HEK293 (cell line): Measurements from ENCODE around the gene BDKRB2.

ENCODE experiments used
- CTCF ChIA-PET: fragments of 350-600 bp; formaldehyde crosslinking; extraction: SDS; loops from one replicate; lab custom pipeline; 2021; ENCODE audit warnings: antibody characterized with exemption; lab: Yijun Ruan, JAX
- POLR2A ChIA-PET: fragments of 300-600 bp; formaldehyde crosslinking; extraction: SDS; loops from one replicate; lab custom pipeline; 2020; ENCODE audit warnings: antibody characterized with exemption, inconsistent platforms; lab: Yijun Ruan, JAX
- H3K27ac ChIP-seq: fragments of 200-500 bp; sonication (Bioruptor generic); 2 replicates; pipeline ENCODE4 v1.5.1; 2014; ENCODE audit warnings: low read depth, low read length, control low read depth, inconsistent platforms; ENCODE audit errors: extremely low read depth
- H3K36me3 ChIP-seq, 2 experiments: fragments of 200-500 bp in 1 of 2; sonication (Bioruptor generic) in 1 of 2; 1 replicate in 1 of 2; 2 replicates in 1 of 2; pipeline ENCODE4 v1.5.1; 2014 to 2017; ENCODE audit warnings: inconsistent platforms in 2 of 2, low read length in 2 of 2; ENCODE audit not compliant: control insufficient read depth in 2 of 2, insufficient read depth in 1 of 2
- H3K4me1 ChIP-seq: fragments of 200-500 bp; sonication (Bioruptor generic); 2 replicates; pipeline ENCODE4 v1.5.1; 2014; ENCODE audit warnings: mild to moderate bottlenecking, low read length, inconsistent platforms; ENCODE audit not compliant: control insufficient read depth, insufficient read depth
- H3K4me3 ChIP-seq: 2 replicates; pipeline ENCODE4 v1.5.1; 2011; ENCODE audit warnings: low read depth, mild to moderate bottlenecking, control low read depth, low read length, moderate library complexity
- H3K9me3 ChIP-seq: fragments of 200-500 bp; sonication (Bioruptor generic); 2 replicates; pipeline ENCODE4 v1.5.1; 2014; ENCODE audit warnings: low read depth, low read length, inconsistent platforms; ENCODE audit not compliant: control insufficient read depth, insufficient read depth
- EGR2 ChIP-seq: fragments of 450-650 bp; formaldehyde crosslinking; IDR thresholded peaks from 2 replicates; pipeline ENCODE4 v1.5.1; 2016; ENCODE audit warnings: low read depth, missing biosample characterization, missing genetic modification characterization
- KLF7 ChIP-seq: fragments of 450-650 bp; formaldehyde crosslinking; IDR thresholded peaks from 2 replicates; pipeline ENCODE4 v1.5.1; 2016; ENCODE audit warnings: missing biosample characterization, missing genetic modification characterization, borderline replicate concordance
- KLF9 ChIP-seq: fragments of 450-650 bp; formaldehyde crosslinking; IDR thresholded peaks from 2 replicates; pipeline ENCODE4 v1.5.1; 2016; ENCODE audit warnings: missing biosample characterization, missing genetic modification characterization, low read depth
- MYNN ChIP-seq: fragments of 450-650 bp; formaldehyde crosslinking; IDR thresholded peaks from 2 replicates; pipeline ENCODE4 v1.5.1; 2016; ENCODE audit warnings: missing biosample characterization, missing genetic modification characterization, borderline replicate concordance
- SETDB1 ChIP-seq: IDR thresholded peaks from one replicate; pipeline ENCODE4 v1.6.1; 2017; ENCODE audit warnings: mild to moderate bottlenecking, low read length, moderate library complexity, mixed read lengths; ENCODE audit not compliant: insufficient read length
- ZBTB11 ChIP-seq: fragments of 450-650 bp; formaldehyde crosslinking; conservative IDR thresholded peaks from 2 replicates; pipeline ENCODE4 v1.5.1; 2016; ENCODE audit warnings: low read depth, missing biosample characterization, missing genetic modification characterization
- ZBTB20 ChIP-seq: fragments of 450-650 bp; formaldehyde crosslinking; IDR thresholded peaks from 2 replicates; pipeline ENCODE4 v1.5.1; 2016; ENCODE audit warnings: missing biosample characterization, missing genetic modification characterization
- ZNF211 ChIP-seq: fragments of 450-650 bp; formaldehyde crosslinking; IDR thresholded peaks from 2 replicates; pipeline ENCODE4 v1.5.1; 2016; ENCODE audit warnings: low read depth, missing biosample characterization, missing genetic modification characterization
- ZNF214 ChIP-seq: fragments of 450-650 bp; formaldehyde crosslinking; IDR thresholded peaks from 2 replicates; pipeline ENCODE4 v1.5.1; 2017; ENCODE audit warnings: missing biosample characterization, mild to moderate bottlenecking, missing genetic modification characterization, borderline replicate concordance
- ZNF266 ChIP-seq: fragments of 450-650 bp; formaldehyde crosslinking; IDR thresholded peaks from 2 replicates; pipeline ENCODE4 v1.5.1; 2016; ENCODE audit warnings: missing biosample characterization, missing genetic modification characterization, low read depth
- ZNF394 ChIP-seq: fragments of 450-650 bp; formaldehyde crosslinking; IDR thresholded peaks from 2 replicates; pipeline ENCODE4 v1.5.1; 2016; ENCODE audit warnings: missing biosample characterization, missing genetic modification characterization, mild to moderate bottlenecking, moderate library complexity, borderline replicate concordance
- ZNF544 ChIP-seq: fragments of 450-650 bp; formaldehyde crosslinking; IDR thresholded peaks from 2 replicates; pipeline ENCODE4 v1.5.0; 2017; ENCODE audit warnings: missing biosample characterization, missing genetic modification characterization
- ZNF548 ChIP-seq: fragments of 450-650 bp; formaldehyde crosslinking; IDR thresholded peaks from 2 replicates; pipeline ENCODE4 v1.5.1; 2016; ENCODE audit warnings: missing biosample characterization, missing genetic modification characterization
- ZNF580 ChIP-seq: fragments of 450-650 bp; formaldehyde crosslinking; IDR thresholded peaks from 2 replicates; pipeline ENCODE4 v1.5.1; 2016; ENCODE audit warnings: missing biosample characterization, missing genetic modification characterization
- ZNF600 ChIP-seq: fragments of 450-650 bp; formaldehyde crosslinking; IDR thresholded peaks from 2 replicates; pipeline ENCODE4 v1.5.1; 2016; ENCODE audit warnings: missing biosample characterization, missing genetic modification characterization
- ZNF623 ChIP-seq: fragments of 450-650 bp; formaldehyde crosslinking; IDR thresholded peaks from 2 replicates; pipeline ENCODE4 v1.5.1; 2016; ENCODE audit warnings: missing biosample characterization, missing genetic modification characterization
- ZNF629 ChIP-seq: fragments of 450-650 bp; formaldehyde crosslinking; IDR thresholded peaks from 2 replicates; pipeline ENCODE4 v1.5.1; 2017; ENCODE audit warnings: missing biosample characterization, missing genetic modification characterization
- ZNF654 ChIP-seq: fragments of 450-650 bp; formaldehyde crosslinking; IDR thresholded peaks from 2 replicates; pipeline ENCODE4 v1.5.1; 2016; ENCODE audit warnings: low read depth, missing biosample characterization, missing genetic modification characterization
- ZNF664 ChIP-seq: fragments of 450-650 bp; formaldehyde crosslinking; IDR thresholded peaks from 2 replicates; pipeline ENCODE4 v1.5.1; 2016; ENCODE audit warnings: missing biosample characterization, missing genetic modification characterization
- ZNF768 ChIP-seq: fragments of 450-650 bp; formaldehyde crosslinking; IDR thresholded peaks from 2 replicates; pipeline ENCODE4 v1.5.1; 2018; ENCODE audit warnings: missing biosample characterization, mild to moderate bottlenecking, missing genetic modification characterization
- ZNF776 ChIP-seq: fragments of 450-650 bp; formaldehyde crosslinking; IDR thresholded peaks from 2 replicates; pipeline ENCODE4 v1.5.0; 2017; ENCODE audit warnings: missing biosample characterization, missing genetic modification characterization, borderline replicate concordance
- ZNF830 ChIP-seq: fragments of 450-650 bp; IDR thresholded peaks from 2 replicates; pipeline ENCODE4 v1.5.0; 2018; ENCODE audit warnings: missing biosample characterization, missing genetic modification characterization, low read depth, mild to moderate bottlenecking, moderate library complexity
- TF ChIP-seq, protein P1 (sequence below): fragments of 450-650 bp; formaldehyde crosslinking; IDR thresholded peaks from 2 replicates; pipeline ENCODE4 v1.5.1; 2017; ENCODE audit warnings: missing biosample characterization, missing genetic modification characterization
- TF ChIP-seq, protein P2 (sequence below): fragments of 450-650 bp; formaldehyde crosslinking; IDR thresholded peaks from 2 replicates; pipeline ENCODE4 v1.5.1; 2016; ENCODE audit warnings: missing biosample characterization, missing genetic modification characterization

BDKRB2 gene

DNA sequence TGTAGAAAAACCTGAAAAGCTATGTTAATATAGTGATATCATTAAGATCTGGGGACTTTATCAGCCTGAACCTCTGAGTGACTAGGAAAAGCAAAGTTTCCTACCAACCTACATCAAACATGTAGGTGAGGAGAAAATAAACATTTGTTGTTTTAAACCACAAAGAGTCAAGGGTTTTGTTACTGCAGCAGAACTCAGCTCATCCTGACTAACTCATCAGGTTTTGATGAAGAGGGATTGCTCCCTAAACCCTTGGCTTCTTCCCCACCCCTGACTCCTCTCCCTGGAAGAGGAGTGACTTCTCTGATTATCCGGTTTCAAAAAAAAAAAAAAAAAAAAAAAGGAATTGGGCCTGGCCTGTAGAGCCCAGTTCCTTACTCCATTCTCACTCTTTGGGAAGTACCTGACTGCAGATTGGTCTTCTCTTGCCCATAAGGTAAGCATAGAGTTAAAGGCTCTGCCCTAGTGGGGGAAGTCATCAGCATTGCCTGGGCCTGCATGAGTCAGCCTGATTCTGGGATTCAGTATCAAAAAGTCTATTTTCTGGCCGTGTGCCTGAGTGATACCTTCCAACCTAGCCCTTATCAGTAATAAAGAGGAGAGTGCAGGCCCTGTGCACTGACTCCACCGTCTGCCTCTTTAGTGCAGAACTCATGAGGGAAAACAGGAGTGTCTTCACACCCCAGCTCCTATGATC, 68.3 kb downstream of the BDKRB2 start:
- no peaks in the 10 kb centered on the region for H3K9me3 ChIP-seq
- ChIA-PET CTCF (interaction anchor here (0.6 to 10.8 kb wide), 7 partner anchors 47 to 706 kb away, joined by 3 to 165 read pairs (median 4); no protein-coding TSS in a partner anchor), POLR2A (no interaction called here)
- H3K27ac ChIP-seq: no peak overlapping the region
- no peaks in the 10 kb centered on the region for H3K4me1 ChIP-seq
- no peak for TF ChIP-seq ZNF830 (tag by site-specific recombination)
- peak; percentile 14 for TF ChIP-seq SETDB1
- TF ChIP-seq ZNF629 (tag by site-specific recombination): no peak
- TF ChIP-seq, protein P1, sequence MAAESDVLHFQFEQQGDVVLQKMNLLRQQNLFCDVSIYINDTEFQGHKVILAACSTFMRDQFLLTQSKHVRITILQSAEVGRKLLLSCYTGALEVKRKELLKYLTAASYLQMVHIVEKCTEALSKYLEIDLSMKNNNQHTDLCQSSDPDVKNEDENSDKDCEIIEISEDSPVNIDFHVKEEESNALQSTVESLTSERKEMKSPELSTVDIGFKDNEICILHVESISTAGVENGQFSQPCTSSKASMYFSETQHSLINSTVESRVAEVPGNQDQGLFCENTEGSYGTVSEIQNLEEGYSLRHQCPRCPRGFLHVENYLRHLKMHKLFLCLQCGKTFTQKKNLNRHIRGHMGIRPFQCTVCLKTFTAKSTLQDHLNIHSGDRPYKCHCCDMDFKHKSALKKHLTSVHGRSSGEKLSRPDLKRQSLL: no peak
- TF ChIP-seq MYNN: no peak
- TF ChIP-seq, all 188 proteins: peak for 1
- no peaks in the 10 kb centered on the region for H3K36me3 ChIP-seq
- H3K4me3 ChIP-seq: no peak overlapping the region

DNA sequence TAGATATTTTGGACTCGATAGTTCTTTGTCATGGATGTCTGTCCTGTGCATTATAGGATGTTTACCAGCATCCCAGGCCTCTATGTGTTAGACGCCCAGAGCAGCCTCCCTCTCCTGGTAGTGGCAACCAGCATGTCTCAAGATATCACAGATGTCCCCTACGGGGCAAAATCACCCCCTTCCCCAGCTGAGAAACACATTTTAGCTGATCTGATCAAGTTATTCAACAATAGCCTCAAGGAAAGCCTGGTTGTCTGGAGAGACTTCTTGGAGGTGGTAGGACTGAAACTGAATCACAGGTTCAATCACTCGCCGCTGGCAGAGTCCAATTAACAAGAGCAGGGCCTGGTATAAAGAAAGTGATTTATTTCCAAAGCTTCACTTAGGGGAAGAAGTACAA, 69.0 kb downstream of the BDKRB2 start:
- CTCF ChIA-PET: interaction anchor here (0.6 to 10.8 kb wide), 9 partner anchors 26 to 274 kb away, joined by 4 to 165 read pairs (median 5); no protein-coding TSS in a partner anchor
- Histone ChIP-seq H3K4me3 (no peak overlapping the region), H3K9me3 (no peaks in the 10 kb centered on the region), H3K4me1 (no peaks in the 10 kb centered on the region), H3K27ac (no peak overlapping the region), H3K36me3 (no peaks in the 10 kb centered on the region)
- POLR2A ChIA-PET: no interaction called here
- TF ChIP-seq ZNF776 (no peak), ZNF768 (tag by site-specific recombination) (no peak), KLF9 (tag by site-specific recombination) (no peak), KLF7 (tag by site-specific recombination) (no peak), ZNF544 (tag by site-specific recombination) (no peak), ZNF654 (tag by site-specific recombination) (no peak), ZBTB20 (tag by site-specific recombination) (no peak), ZNF664 (tag by site-specific recombination) (no peak), ZNF266 (tag by site-specific recombination) (no peak), ZNF214 (tag by site-specific recombination) (no peak), EGR2 (no peak), ZNF580 (tag by site-specific recombination) (no peak), ZNF600 (no peak), ZNF211 (tag by site-specific recombination) (no peak), ZNF623 (tag by site-specific recombination) (no peak), ZNF548 (tag by site-specific recombination) (no peak), ZNF394 (tag by site-specific recombination) (no peak), ZBTB11 (tag by site-specific recombination) (no peak)
- TF ChIP-seq, protein P2, sequence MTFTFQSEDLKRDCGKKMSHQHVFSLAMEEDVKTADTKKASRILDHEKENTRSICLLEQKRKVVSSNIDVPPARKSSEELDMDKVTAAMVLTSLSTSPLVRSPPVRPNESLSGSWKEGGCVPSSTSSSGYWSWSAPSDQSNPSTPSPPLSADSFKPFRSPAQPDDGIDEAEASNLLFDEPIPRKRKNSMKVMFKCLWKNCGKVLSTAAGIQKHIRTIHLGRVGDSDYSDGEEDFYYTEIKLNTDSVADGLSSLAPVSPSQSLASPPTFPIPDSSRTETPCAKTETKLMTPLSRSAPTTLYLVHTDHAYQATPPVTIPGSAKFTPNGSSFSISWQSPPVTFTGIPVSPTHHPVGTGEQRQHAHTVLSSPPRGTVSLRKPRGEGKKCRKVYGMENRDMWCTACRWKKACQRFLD (tag by site-specific recombination): no peak
